Neuronal stem cell (in vitro differentiated cells): ENCODE results near the gene NPTX2.

Experiments used
- DNase-seq: peaks from one replicate; pipeline ENCODE4 v3.0.0-alpha.2; 2013; ENCODE audit warnings: low spot score
- H2AFZ ChIP-seq: one replicate; pipeline ENCODE4 v1.6.1; 2013; ENCODE audit warnings: mild to moderate bottlenecking, low read length, inconsistent platforms
- H2AK5ac ChIP-seq: 2 replicates; pipeline ENCODE4 v1.6.1; 2013; ENCODE audit warnings: low read depth, mild to moderate bottlenecking, inconsistent platforms, low read length, moderate library complexity, mixed read lengths
- H2BK120ac ChIP-seq: 2 replicates; pipeline ENCODE4 v1.6.1; 2013; ENCODE audit warnings: low read depth, mild to moderate bottlenecking, inconsistent platforms, low read length, moderate library complexity, mixed read lengths
- H2BK12ac ChIP-seq: one replicate; pipeline ENCODE4 v1.6.1; 2013; ENCODE audit warnings: low read length, inconsistent platforms
- H2BK15ac ChIP-seq: 2 replicates; pipeline ENCODE4 v1.6.1; 2013; ENCODE audit warnings: mild to moderate bottlenecking, low read length, inconsistent platforms, mixed read lengths
- H2BK5ac ChIP-seq: one replicate; pipeline ENCODE4 v1.6.1; 2013; ENCODE audit warnings: inconsistent platforms, mild to moderate bottlenecking, low read length, moderate library complexity
- H3K14ac ChIP-seq: one replicate; pipeline ENCODE4 v1.6.1; 2013; ENCODE audit warnings: low read length, inconsistent platforms
- H3K18ac ChIP-seq: 2 replicates; pipeline ENCODE4 v1.6.1; 2013; ENCODE audit warnings: low read length, inconsistent platforms
- H3K23ac ChIP-seq: 2 replicates; pipeline ENCODE4 v1.6.1; 2013; ENCODE audit warnings: low read depth, mild to moderate bottlenecking, mixed read lengths, low read length, inconsistent platforms; ENCODE audit not compliant: poor library complexity
- H3K27ac ChIP-seq: replicated peaks from 3 replicates; pipeline ENCODE4 v1.5.1; 2013; ENCODE audit warnings: low read length, inconsistent platforms
- H3K27me3 ChIP-seq, 3 experiments: 2 replicates each; pipeline ENCODE4 v1.6.1; 2013; ENCODE audit warnings: low read length in 3 of 3, mild to moderate bottlenecking in 2 of 3, inconsistent platforms in 1 of 3, low read depth in 1 of 3, mixed read lengths in 1 of 3, moderate library complexity in 1 of 3; ENCODE audit not compliant: control insufficient read depth in 3 of 3, insufficient read depth in 3 of 3
- H3K36me3 ChIP-seq, 2 donors: replicated peaks in 1 of 2; 2 replicates each; pipeline ENCODE4 v1.6.1; 2013; ENCODE audit warnings: low read length in 2 of 2; ENCODE audit not compliant: control insufficient read depth in 2 of 2, insufficient read depth in 2 of 2
- H3K4ac ChIP-seq: 2 replicates; pipeline ENCODE4 v1.6.1; 2013; ENCODE audit warnings: inconsistent platforms, mild to moderate bottlenecking, low read length, moderate library complexity
- H3K4me1 ChIP-seq, 2 donors: 1 replicate in 1 of 2; 2 replicates in 1 of 2; pipeline ENCODE4 v1.6.1; 2013; ENCODE audit warnings: low read length in 2 of 2, low read depth in 1 of 2; ENCODE audit not compliant: control insufficient read depth in 2 of 2, insufficient read depth in 1 of 2
- H3K4me2 ChIP-seq: one replicate; pipeline ENCODE4 v1.6.1; 2013; ENCODE audit warnings: mild to moderate bottlenecking, low read length, inconsistent platforms; ENCODE audit not compliant: insufficient read depth, poor library complexity, severe bottlenecking
- H3K4me3 ChIP-seq, 2 donors: 2 replicates each; pipeline ENCODE4 v1.5.1; 2013; ENCODE audit warnings: low read length in 2 of 2, mild to moderate bottlenecking in 2 of 2, inconsistent platforms in 1 of 2, moderate library complexity in 1 of 2
- H3K79me1 ChIP-seq: one replicate; pipeline ENCODE4 v1.6.1; 2013; ENCODE audit warnings: low read depth, mild to moderate bottlenecking, inconsistent platforms, low read length, moderate library complexity
- H3K9ac ChIP-seq: one replicate; pipeline ENCODE4 v1.6.1; 2013; ENCODE audit warnings: mild to moderate bottlenecking, low read depth, low read length, inconsistent platforms; ENCODE audit not compliant: poor library complexity
- H3K9me3 ChIP-seq, 2 donors: replicated peaks in 1 of 2; 2 replicates each; pipeline versions ENCODE3 to v1.6.1; 2013; ENCODE audit warnings: low read length in 2 of 2, mild to moderate bottlenecking in 2 of 2, inconsistent platforms in 1 of 2, low read depth in 1 of 2, mixed read lengths in 1 of 2, moderate library complexity in 1 of 2; ENCODE audit not compliant: control insufficient read depth in 2 of 2, insufficient read depth in 1 of 2
- H4K8ac ChIP-seq: one replicate; pipeline ENCODE4 v1.6.1; 2013; ENCODE audit warnings: low read depth, mild to moderate bottlenecking, inconsistent platforms, low read length, moderate library complexity
- H4K91ac ChIP-seq: one replicate; pipeline ENCODE4 v1.6.1; 2013; ENCODE audit warnings: low read length, low read depth, mild to moderate bottlenecking, inconsistent platforms; ENCODE audit not compliant: poor library complexity
- WGBS, 2 donors: extraction: QIAGEN DNeasy Blood & Tissue Kit; methylation state at CpG; one replicate each; pipeline ENCODE4 v1.1.7; 2013; ENCODE audit warnings: missing lambda C conversion rate in 2 of 2, mixed read lengths in 1 of 2; ENCODE audit not compliant: insufficient read length in 2 of 2, insufficient replicate concordance in 1 of 2; ENCODE audit errors: extremely low coverage in 2 of 2; 5-methylcytosine and 5-hydroxymethylcytosine counted together

The NPTX2 gene

DNA sequence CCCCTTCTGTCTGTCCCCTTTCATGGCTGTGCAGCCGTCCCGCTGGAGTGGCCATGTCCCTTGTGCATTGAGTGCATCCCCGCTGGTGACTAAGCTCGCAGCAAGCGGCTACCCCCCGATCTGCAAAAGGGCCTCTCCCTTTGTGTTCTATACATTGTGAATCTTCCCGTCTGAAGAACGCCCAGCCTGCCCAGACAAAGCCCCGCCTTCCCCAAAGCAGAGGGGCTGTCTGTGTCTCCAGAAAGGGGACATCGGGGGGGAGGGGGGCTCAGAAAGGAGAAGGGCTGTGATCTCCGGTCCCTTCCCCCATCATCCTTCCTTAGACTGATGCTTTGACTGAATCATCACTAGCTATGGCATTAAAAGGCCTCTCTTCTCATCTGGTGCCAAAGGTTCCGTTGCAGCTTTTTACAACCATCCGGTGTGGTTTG is 11.9 kb downstream of the NPTX2 start:
- Histone ChIP-seq H2BK5ac (no peak overlapping the region), H2AFZ (peak overlapping the region; percentile 86), H3K9me3 (no peaks in the 10 kb centered on the region), H3K23ac (peak overlapping the region; percentile 45), H2BK12ac (peak overlapping the region; percentile 85), H3K36me3 (no peaks in the 10 kb centered on the region), H2BK120ac (no peak overlapping the region), H3K9ac (no peak overlapping the region), H4K91ac (no peak overlapping the region), H3K27me3 (peaks cover 0 to 5% (median 0%) of the 10 kb centered on the region in 3 experiments), H4K8ac (no peak overlapping the region), H3K14ac (no peak overlapping the region), H3K4me2 (peak overlapping the region; percentile 22), H2AK5ac (peak overlapping the region; percentile 91), H3K4me3 (no peak overlapping the region), H3K4me1 (peaks cover 17 to 38% of the 10 kb centered on the region in 2 donors), H3K18ac (peak overlapping the region; percentile 94), H3K79me1 (no peaks in the 10 kb centered on the region), H2BK15ac (no peak overlapping the region), H3K4ac (no peak overlapping the region), H3K27ac (peak overlapping the region; percentile 61)
- DNase-seq, result peak; percentile 70
- WGBS, 2 donors, result no CpG with 5 or more reads among the region's 13 CpGs

DNA sequence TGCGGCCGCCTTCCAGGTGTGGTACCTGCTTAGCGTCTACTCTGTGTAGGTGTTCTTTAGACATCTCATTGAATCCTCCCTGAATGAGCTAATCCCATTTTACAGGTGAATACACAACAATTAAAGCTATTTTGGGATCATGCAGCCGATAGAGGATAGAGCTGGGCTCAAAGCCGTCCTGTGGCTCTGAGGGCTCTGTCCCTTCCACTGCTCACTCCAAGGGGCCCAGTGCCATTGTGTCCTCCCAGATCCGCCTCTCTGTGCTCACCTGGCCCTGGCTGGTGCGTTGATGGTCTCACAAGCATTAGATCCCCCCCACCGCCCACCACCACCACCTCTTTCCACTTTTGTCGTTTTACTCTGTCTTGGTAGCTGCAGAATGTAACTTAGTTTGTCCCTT is 13.1 kb downstream of the NPTX2 start:
- no peak overlapping the region for H2BK120ac ChIP-seq
- no peak overlapping the region for H3K4me3 ChIP-seq
- H3K79me1 ChIP-seq, result no peaks in the 10 kb centered on the region
- H3K9me3 ChIP-seq, result no peaks in the 10 kb centered on the region
- no peak overlapping the region for H2AK5ac ChIP-seq
- H3K27ac ChIP-seq, result no peak overlapping the region
- DNase-seq, result no peak
- no peak overlapping the region for H2BK5ac ChIP-seq
- no peak overlapping the region for H3K14ac ChIP-seq
- no peak overlapping the region for H3K4me2 ChIP-seq
- H3K36me3 ChIP-seq, result no peaks in the 10 kb centered on the region
- H2BK12ac ChIP-seq, result no peak overlapping the region
- no peak overlapping the region for H3K23ac ChIP-seq
- H3K27me3 ChIP-seq, result peaks cover 0 to 5% (median 0%) of the 10 kb centered on the region in 3 experiments
- no CpG with 5 or more reads among the region's 9 CpGs for WGBS, 2 donors
- H3K18ac ChIP-seq, result no peak overlapping the region
- H4K8ac ChIP-seq, result no peak overlapping the region
- H3K4ac ChIP-seq, result no peak overlapping the region
- H3K9ac ChIP-seq, result no peak overlapping the region
- no peak overlapping the region for H4K91ac ChIP-seq
- no peak overlapping the region for H2BK15ac ChIP-seq
- peaks cover 17 to 38% of the 10 kb centered on the region in 2 donors for H3K4me1 ChIP-seq
- H2AFZ ChIP-seq, result no peak overlapping the region

DNA sequence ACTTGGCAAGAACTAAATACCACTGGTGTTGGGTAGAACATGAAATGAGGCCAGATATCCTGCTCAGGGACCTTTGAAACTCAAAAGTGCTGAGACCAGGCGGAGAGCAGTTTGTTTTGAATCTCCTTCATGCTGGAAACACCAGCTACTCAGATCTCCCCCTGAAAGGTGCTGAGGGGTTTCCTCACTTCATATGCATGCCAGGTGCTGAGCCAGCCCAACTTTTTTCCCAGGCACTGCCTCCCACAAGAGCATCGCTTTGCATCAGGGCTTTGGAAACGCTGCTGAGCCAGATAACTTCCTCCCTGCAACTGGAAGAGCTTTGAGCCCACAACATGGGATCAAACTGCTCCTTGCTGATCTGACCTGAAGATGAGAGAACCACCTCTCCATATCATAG is 13.7 kb downstream of the NPTX2 start:
- H3K9ac ChIP-seq, result no peak overlapping the region
- DNase-seq, result no peak

DNA sequence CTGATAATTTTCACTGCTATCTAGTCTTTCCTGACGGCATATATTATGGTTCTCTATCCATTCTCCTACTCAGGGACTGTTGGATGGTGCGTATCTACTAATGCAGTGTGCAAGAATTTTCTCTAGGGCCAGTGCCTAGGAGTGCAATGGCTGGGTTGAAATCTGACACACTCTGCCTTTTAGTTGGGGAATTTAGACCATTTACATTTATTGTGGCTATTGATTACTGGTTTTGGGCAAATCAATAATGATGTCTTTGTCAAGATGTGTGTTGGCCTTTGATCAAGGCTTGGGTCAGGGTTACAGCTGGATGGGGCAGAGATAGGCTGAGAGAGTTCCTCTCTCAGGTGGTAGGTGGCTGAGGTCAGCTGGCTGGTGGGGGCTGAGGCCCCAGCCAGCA is 21.8 kb downstream of the NPTX2 start:
- no peak overlapping the region for H3K4me3 ChIP-seq
- H3K9me3 ChIP-seq, result no peaks in the 10 kb centered on the region
- H3K27me3 ChIP-seq, result no peaks in the 10 kb centered on the region
- no peaks in the 10 kb centered on the region for H3K36me3 ChIP-seq
- WGBS, 2 donors, result no CpG with 5 or more reads among the region's 2 CpGs
- H2BK5ac ChIP-seq, result no peak overlapping the region
- no peak overlapping the region for H3K4ac ChIP-seq
- no peak overlapping the region for H3K23ac ChIP-seq
- H3K4me1 ChIP-seq, result peaks cover 0 to 7% of the 10 kb centered on the region in 2 donors
- H3K9ac ChIP-seq, result peak overlapping the region; percentile 39
- no peaks in the 10 kb centered on the region for H3K79me1 ChIP-seq
- no peak overlapping the region for H2BK12ac ChIP-seq
- no peak overlapping the region for H2AFZ ChIP-seq
- no peak overlapping the region for H3K27ac ChIP-seq
- no peak overlapping the region for H3K4me2 ChIP-seq
- no peak for DNase-seq
- H3K14ac ChIP-seq, result no peak overlapping the region
- H2BK120ac ChIP-seq, result no peak overlapping the region
- no peak overlapping the region for H4K91ac ChIP-seq
- no peak overlapping the region for H2AK5ac ChIP-seq
- peak overlapping the region; percentile 44 for H4K8ac ChIP-seq
- H2BK15ac ChIP-seq, result no peak overlapping the region
- no peak overlapping the region for H3K18ac ChIP-seq

More for the DNA sequence above, 13.7 kb downstream of the NPTX2 start:
- no peak overlapping the region for H2BK15ac ChIP-seq
- no peak overlapping the region for H3K23ac ChIP-seq
- H2BK12ac ChIP-seq, result no peak overlapping the region
- H4K91ac ChIP-seq, result no peak overlapping the region
- no peak overlapping the region for H2BK5ac ChIP-seq
- no peak overlapping the region for H3K14ac ChIP-seq
- peaks cover 0 to 5% (median 0%) of the 10 kb centered on the region in 3 experiments for H3K27me3 ChIP-seq
- peak overlapping the region; percentile 1 for H3K18ac ChIP-seq
- H2AFZ ChIP-seq, result no peak overlapping the region
- H2BK120ac ChIP-seq, result no peak overlapping the region
- H3K4me3 ChIP-seq, result no peak overlapping the region
- H3K4ac ChIP-seq, result no peak overlapping the region
- no peak overlapping the region for H3K27ac ChIP-seq
- no peak overlapping the region for H4K8ac ChIP-seq
- H3K36me3 ChIP-seq, result no peaks in the 10 kb centered on the region
- H3K4me1 ChIP-seq, result peaks cover 17 to 38% of the 10 kb centered on the region in 2 donors
- H2AK5ac ChIP-seq, result no peak overlapping the region
- no peaks in the 10 kb centered on the region for H3K79me1 ChIP-seq
- no peaks in the 10 kb centered on the region for H3K9me3 ChIP-seq
- no peak overlapping the region for H3K4me2 ChIP-seq
- no CpG with 5 or more reads among the region's 3 CpGs for WGBS, 2 donors
